Neutrophil (primary cell): Measurements from ENCODE around the gene KANTR.

Experiments used
- H3K27ac ChIP-seq: fragments of 200-600 bp; sonication (generic); 2 replicates; pipeline ENCODE4 v1.5.1; 2016; ENCODE audit warnings: mild to moderate bottlenecking, moderate library complexity
- H3K27me3 ChIP-seq: fragments of 200-600 bp; sonication (generic); 2 replicates; pipeline ENCODE4 v1.6.0; 2016; ENCODE audit warnings: mild to moderate bottlenecking
- H3K36me3 ChIP-seq: fragments of 200-600 bp; sonication (generic); 2 replicates; pipeline ENCODE4 v1.5.1; 2017
- H3K4me1 ChIP-seq, 2 experiments: fragments of 200-600 bp in 1 of 2; sonication (generic) in 1 of 2; 1 replicate in 1 of 2; 2 replicates in 1 of 2; pipeline versions ENCODE4 v1.5.1 to v1.6.1; 2013 to 2016; ENCODE audit warnings: low read depth in 1 of 2, low read length in 1 of 2, mild to moderate bottlenecking in 1 of 2, moderate library complexity in 1 of 2; ENCODE audit not compliant: control insufficient read depth in 1 of 2, insufficient read depth in 1 of 2
- H3K4me3 ChIP-seq, 2 experiments: fragments of 200-600 bp in 1 of 2; sonication (generic) in 1 of 2; 1 replicate in 1 of 2; 2 replicates in 1 of 2; pipeline ENCODE4 v1.5.1; 2013 to 2016; ENCODE audit warnings: low read depth in 1 of 2, low read length in 1 of 2, mild to moderate bottlenecking in 1 of 2, moderate library complexity in 1 of 2
- H3K9me3 ChIP-seq: fragments of 200-600 bp; sonication (generic); 2 replicates; pipeline ENCODE4 v1.5.1; 2016
- TF ChIP-seq, protein P1 (sequence below): fragments of 200-600 bp; sonication (generic); IDR thresholded peaks from 2 replicates; pipeline ENCODE4 v1.5.1; 2016; ENCODE audit warnings: antibody characterized with exemption

The KANTR gene

DNA sequence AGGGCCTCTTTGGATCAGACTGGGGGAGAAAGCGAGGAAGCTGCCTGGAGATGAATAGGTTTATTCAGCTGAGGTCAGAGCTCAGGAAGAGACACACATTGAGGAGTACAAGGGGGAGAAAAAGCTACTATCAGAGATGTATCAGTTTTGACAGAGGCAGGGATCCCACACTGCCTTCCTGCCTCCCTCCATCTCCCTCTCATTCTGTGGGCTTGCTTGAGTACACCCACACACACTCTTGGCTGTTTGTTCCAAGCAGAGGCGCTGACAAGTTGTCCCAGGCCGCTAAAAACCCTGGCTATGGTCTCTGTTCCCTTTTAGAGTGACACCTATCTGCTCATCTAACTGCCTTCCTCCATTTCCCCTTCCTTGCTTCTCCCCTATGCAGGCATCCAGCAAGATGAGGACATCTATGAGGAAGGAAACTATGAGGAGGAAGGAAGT lies 6.5 kb upstream of the KANTR start:
- no peak overlapping the region for H3K27ac ChIP-seq
- TF ChIP-seq, protein P1, sequence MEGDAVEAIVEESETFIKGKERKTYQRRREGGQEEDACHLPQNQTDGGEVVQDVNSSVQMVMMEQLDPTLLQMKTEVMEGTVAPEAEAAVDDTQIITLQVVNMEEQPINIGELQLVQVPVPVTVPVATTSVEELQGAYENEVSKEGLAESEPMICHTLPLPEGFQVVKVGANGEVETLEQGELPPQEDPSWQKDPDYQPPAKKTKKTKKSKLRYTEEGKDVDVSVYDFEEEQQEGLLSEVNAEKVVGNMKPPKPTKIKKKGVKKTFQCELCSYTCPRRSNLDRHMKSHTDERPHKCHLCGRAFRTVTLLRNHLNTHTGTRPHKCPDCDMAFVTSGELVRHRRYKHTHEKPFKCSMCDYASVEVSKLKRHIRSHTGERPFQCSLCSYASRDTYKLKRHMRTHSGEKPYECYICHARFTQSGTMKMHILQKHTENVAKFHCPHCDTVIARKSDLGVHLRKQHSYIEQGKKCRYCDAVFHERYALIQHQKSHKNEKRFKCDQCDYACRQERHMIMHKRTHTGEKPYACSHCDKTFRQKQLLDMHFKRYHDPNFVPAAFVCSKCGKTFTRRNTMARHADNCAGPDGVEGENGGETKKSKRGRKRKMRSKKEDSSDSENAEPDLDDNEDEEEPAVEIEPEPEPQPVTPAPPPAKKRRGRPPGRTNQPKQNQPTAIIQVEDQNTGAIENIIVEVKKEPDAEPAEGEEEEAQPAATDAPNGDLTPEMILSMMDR, result no peak
- H3K36me3 ChIP-seq, result no peaks in the 10 kb centered on the region
- H3K27me3 ChIP-seq, result peaks cover 11% of the 10 kb centered on the region
- no peak overlapping the region for H3K4me3 ChIP-seq
- H3K9me3 ChIP-seq, result no peaks in the 10 kb centered on the region
- H3K4me1 ChIP-seq, result peaks cover 25 to 28% of the 10 kb centered on the region in 2 experiments

DNA sequence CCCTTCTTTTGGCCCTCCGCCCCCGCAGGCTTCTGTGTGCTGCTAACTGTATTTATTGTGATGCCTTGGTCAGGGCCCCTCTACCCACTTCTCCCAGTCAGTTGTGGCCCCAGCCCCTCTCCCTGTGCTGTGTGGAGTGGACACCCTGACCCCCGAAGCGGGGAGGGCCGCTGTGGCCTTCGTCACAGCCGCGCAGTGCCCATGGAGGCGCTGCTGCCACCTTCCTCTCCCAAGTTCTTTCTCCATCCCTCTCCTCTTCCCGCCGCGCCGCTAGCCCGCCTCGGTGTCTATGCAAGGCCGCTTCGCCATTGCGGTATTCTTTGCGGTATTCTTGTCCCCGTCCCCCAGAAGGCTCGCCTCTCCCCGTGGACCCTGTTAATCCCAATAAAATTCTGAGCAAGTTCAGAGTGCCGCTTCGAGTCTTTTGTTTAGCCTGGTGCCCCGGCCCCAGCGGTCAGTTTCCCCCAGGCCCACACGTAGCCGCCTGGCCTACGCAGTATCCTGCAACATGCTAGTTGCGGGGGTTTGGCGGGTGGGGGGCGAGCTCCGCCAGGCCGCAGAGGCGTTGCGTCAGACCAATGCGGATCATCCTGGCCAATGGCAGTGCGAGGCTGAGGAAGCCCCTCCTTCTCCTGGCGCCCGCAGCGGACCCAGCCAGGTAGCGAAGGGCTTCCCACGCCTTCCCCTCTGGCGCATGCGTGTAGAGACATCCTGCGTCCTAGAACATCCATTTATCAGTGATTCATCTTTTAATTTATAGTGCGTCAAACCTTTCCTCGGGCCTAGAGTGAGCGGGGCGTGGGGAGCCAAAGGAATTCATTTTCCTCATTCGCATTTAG lies 5.6 kb upstream of the KANTR start:
- Histone ChIP-seq H3K9me3 (no peaks in the 10 kb centered on the region), H3K4me1 (peaks cover 22% of the 10 kb centered on the region in 2 experiments), H3K27me3 (peaks cover 2% of the 10 kb centered on the region), H3K36me3 (no peaks in the 10 kb centered on the region), H3K4me3 (peak overlapping the region; percentile 37 to 38), H3K27ac (no peak overlapping the region)
- TF ChIP-seq, protein P1, result no peak

DNA sequence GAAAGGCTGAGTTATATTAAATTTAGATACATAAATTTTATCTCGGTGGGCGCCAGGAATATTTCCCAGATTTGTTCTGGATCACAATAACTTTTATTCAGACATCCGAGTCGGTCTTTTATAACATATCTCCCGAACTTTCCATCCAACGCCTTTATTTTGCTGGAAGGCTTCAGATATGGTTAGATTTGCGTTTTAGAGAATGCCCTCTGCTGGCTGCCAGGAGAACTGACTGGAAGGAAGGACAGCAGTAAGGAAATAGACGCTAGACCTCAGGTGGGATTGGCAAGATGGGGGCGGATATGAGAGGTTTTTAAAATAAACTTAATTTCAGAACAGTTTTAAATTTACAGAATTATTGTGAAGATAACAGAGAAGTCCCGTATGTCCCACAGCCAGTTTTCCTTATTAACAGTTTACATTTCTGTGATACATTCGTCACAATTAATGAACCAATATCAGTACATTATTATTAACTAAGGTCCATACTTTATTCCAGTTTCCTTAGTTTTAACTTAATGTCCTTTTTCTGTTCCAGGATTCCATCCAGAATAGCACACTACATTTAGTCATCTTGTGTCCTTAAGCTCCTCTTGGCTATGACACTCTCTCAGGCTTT lies 4.6 kb upstream of the KANTR start:
- Histone ChIP-seq H3K27me3 (no peaks in the 10 kb centered on the region), H3K36me3 (no peaks in the 10 kb centered on the region), H3K9me3 (no peaks in the 10 kb centered on the region), H3K4me3 (peak overlapping the region; percentile 37 to 38), H3K4me1 (peaks cover 25 to 27% of the 10 kb centered on the region in 2 experiments), H3K27ac (no peak overlapping the region)
- TF ChIP-seq, protein P1, result peak; percentile 74

DNA sequence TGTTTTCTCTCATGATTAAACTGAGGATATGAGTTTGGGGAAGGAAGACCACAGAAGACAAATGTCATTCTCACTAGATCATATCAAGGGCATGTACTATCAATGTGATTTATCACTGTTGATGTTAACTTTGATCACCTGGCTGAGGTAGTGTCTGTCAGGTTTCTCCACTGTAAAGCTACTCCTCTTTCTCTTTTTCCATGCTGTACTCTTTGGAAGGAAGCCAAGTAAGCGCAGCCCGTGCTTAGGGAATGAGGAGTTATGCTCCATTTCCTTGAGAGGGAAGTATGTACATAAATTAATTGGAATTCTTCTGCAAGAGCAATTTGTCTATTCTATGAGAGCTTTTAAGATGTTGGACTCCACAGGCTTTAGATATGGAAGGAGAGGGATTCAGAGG lies 4.0 kb upstream of the KANTR start:
- TF ChIP-seq, protein P1, result no peak
- no peaks in the 10 kb centered on the region for H3K36me3 ChIP-seq
- peaks cover 25 to 30% of the 10 kb centered on the region in 2 experiments for H3K4me1 ChIP-seq
- H3K27ac ChIP-seq, result no peak overlapping the region
- H3K4me3 ChIP-seq, result no peak overlapping the region
- no peaks in the 10 kb centered on the region for H3K9me3 ChIP-seq
- no peaks in the 10 kb centered on the region for H3K27me3 ChIP-seq

DNA sequence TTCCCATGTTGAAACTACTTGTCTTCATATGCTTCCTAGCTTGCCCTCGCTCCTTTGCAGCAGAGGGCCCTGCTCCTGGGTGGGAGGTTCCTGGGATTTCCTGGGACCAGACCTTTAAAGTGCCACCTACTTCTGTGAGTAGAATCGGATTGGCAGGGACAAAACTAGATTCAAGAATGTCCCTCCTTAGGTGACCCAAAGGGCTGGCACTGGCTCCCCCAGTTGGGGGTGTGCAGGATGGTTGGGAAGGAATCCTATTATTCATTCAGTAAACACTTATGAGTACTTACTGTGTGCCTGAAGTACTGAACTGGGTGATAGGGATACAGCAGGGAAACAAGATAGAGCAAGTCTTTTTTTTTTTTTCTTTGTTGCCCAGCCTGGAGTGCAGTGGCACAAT lies 2.6 kb upstream of the KANTR start:
- Histone ChIP-seq H3K36me3 (no peaks in the 10 kb centered on the region), H3K4me3 (no peak overlapping the region), H3K9me3 (no peaks in the 10 kb centered on the region), H3K4me1 (peaks cover 25 to 30% of the 10 kb centered on the region in 2 experiments), H3K27ac (no peak overlapping the region), H3K27me3 (no peaks in the 10 kb centered on the region)
- TF ChIP-seq, protein P1, result no peak
